HepG2 (cell line): ENCODE data around the gene SDC1. TPM values are rescaled to one million over a fixed set of nuclear protein-coding genes. Genes with fewer than 3 reads are reported as not detected.
A peak's percentile ranks its signal among the peaks of the same experiment; 100 is the strongest.

Source experiments
- ELF1 ChIP-seq: sonication (generic); formaldehyde crosslinking; IDR thresholded peaks from 2 replicates; pipeline ENCODE4 v1.4.0; 2020; ENCODE audit warnings: missing genetic modification reagents
- NFAT5 ChIP-seq: sonication (generic); formaldehyde crosslinking; IDR thresholded peaks from 2 replicates; pipeline ENCODE4 v1.4.0; 2020; ENCODE audit warnings: missing genetic modification reagents
- NRL ChIP-seq: sonication (generic); formaldehyde crosslinking; IDR thresholded peaks from 2 replicates; pipeline ENCODE4 v1.5.0; 2020; ENCODE audit warnings: missing genetic modification reagents, mild to moderate bottlenecking, moderate library complexity, borderline replicate concordance
- RBAK ChIP-seq: sonication (generic); formaldehyde crosslinking; IDR thresholded peaks from 2 replicates; pipeline ENCODE4 v1.5.1; 2020; ENCODE audit warnings: mild to moderate bottlenecking, missing genetic modification reagents
- RXRB ChIP-seq: IDR thresholded peaks from 2 replicates; pipeline ENCODE4 v1.6.1; 2016; ENCODE audit warnings: borderline replicate concordance, missing genetic modification reagents, missing compliant biosample characterization
- SOX6 ChIP-seq, 2 experiments: fragments of 450-650 bp in 1 of 2; sonication (generic) in 1 of 2; formaldehyde crosslinking in 1 of 2; IDR thresholded peaks; 2 replicates each; pipeline versions ENCODE4 v1.4.0 to v1.6.1; 2017 to 2020; ENCODE audit warnings: antibody characterized with exemption in 1 of 2, mild to moderate bottlenecking in 1 of 2, missing genetic modification reagents in 1 of 2
- TERF1 ChIP-seq: sonication (generic); formaldehyde crosslinking; IDR thresholded peaks from 2 replicates; pipeline ENCODE4 v1.8.0; 2022; ENCODE audit warnings: mild to moderate bottlenecking, missing genetic modification reagents, moderate library complexity
- ZKSCAN8 ChIP-seq: IDR thresholded peaks from 2 replicates; pipeline ENCODE4 v1.6.1; 2016; ENCODE audit warnings: borderline replicate concordance, missing genetic modification reagents, missing compliant biosample characterization
- ZNF10 ChIP-seq: sonication (generic); formaldehyde crosslinking; IDR thresholded peaks from 2 replicates; pipeline ENCODE4 v1.4.0; 2020; ENCODE audit warnings: mild to moderate bottlenecking, low read depth, missing genetic modification reagents, borderline replicate concordance
- ZNF30 ChIP-seq: sonication (generic); formaldehyde crosslinking; IDR thresholded peaks from 2 replicates; pipeline ENCODE4 v1.5.0; 2020; ENCODE audit warnings: mild to moderate bottlenecking, missing genetic modification reagents
- ZNF552 ChIP-seq: sonication (generic); formaldehyde crosslinking; IDR thresholded peaks from 2 replicates; pipeline ENCODE4 v1.9.0; 2022; ENCODE audit warnings: missing genetic modification reagents, mild to moderate bottlenecking, borderline replicate concordance
- polyA plus RNA-seq, 8 experiments: library from polyadenylated mRNA; depleted of rRNA in 3 of 8; stranded (reverse) in 7 of 8; unstranded in 1 of 8; fragments of >200 nt; fragmentation: Illumina TruSeq in 4 of 8; extraction: Trizol in 4 of 8; gene quantifications; 2 replicates each; pipeline versions ENCODE4 v1.2.1 to v1.2.3, GENCODE V29; 2011 to 2016; ENCODE audit warnings: low read depth in 4 of 8, missing spikeins in 1 of 8, mixed read lengths in 1 of 8; ENCODE audit not compliant: insufficient read depth in 1 of 8
- total RNA-seq, 5 experiments: library from RNA; depleted of rRNA; stranded (reverse); fragments of >200 nt; fragmentation: Illumina TruSeq; extraction: Trizol; gene quantifications; 2 replicates each; pipeline ENCODE4 v1.2.3, GENCODE V29; 2016; ENCODE audit warnings: low read depth in 1 of 5
- TF ChIP-seq, protein P1 (sequence below): IDR thresholded peaks from 2 replicates; pipeline ENCODE4 v1.6.1; 2016; ENCODE audit warnings: mild to moderate bottlenecking, missing biosample characterization, missing genetic modification reagents
- TF ChIP-seq, protein P2 (sequence below): sonication (generic); formaldehyde crosslinking; IDR thresholded peaks from 2 replicates; pipeline ENCODE4 v1.4.0; 2020; ENCODE audit warnings: missing genetic modification reagents

Gene SDC1
- total and polyA plus RNA-seq, 2 of the 13 experiments (the other 11 are each of a cell fraction or from before 2014, with no cell fraction given), result 108 to 119 TPM

DNA sequence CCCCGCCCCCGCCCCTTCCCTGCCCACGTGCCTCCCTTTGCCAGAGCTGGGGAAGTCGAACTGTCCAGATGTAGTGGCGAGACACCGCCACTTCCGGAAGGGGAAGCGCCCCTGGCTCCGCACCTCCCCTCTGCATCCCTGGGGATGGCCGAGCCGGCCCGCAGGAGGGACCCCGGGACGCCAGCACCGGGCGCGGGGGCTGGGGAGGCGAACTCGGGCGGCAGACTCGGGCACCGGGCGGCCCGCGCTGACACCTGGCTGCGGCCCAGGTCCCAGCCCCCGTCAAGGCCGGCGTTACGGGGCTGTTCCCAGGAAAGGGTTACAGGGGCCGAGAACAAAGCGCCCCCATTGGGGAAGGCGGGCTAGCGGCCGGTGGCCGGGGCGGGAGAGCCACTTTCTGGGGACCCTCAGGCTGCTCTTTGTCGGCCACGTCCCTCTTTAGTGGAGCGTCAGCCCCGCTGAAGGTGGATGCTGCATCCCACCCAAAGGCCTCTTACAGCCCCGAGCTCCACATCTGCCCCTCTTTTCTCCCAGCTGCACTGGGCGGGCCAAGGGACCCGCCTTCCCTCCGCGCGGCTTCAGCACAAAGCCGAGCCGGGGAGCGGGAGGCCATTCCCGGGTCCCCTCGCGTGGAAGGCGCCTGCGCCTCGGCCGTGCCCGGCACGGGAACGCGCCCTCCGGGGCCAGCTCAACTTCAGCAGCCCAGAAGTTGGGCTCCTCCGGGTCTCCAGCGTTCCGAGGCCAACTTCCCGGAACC lies 1.3 kb downstream of the SDC1 start (continued):
- TF ChIP-seq NFAT5 (no peak), ZNF552 (CRISPR knock-in tag) (no peak), RBAK (CRISPR knock-in tag) (no peak), ZNF10 (CRISPR knock-in tag) (no peak), ZNF30 (no peak), ZKSCAN8 (CRISPR knock-in tag) (no peak), RXRB (CRISPR knock-in tag) (no peak), TERF1 (no peak; the same call in 1 of the 2 replicates), NRL (CRISPR knock-in tag) (no peak), SOX6 (IDR thresholded peaks at IDR 0.05) (no peak), SOX6 (CRISPR knock-in tag; IDR thresholded peaks at IDR 0.05) (no peak), ELF1 (CRISPR knock-in tag) (peak; percentile 74)
- TF ChIP-seq, protein P1, sequence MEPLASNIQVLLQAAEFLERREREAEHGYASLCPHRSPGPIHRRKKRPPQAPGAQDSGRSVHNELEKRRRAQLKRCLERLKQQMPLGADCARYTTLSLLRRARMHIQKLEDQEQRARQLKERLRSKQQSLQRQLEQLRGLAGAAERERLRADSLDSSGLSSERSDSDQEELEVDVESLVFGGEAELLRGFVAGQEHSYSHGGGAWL (CRISPR knock-in tag), result no peak
- TF ChIP-seq, protein P2, sequence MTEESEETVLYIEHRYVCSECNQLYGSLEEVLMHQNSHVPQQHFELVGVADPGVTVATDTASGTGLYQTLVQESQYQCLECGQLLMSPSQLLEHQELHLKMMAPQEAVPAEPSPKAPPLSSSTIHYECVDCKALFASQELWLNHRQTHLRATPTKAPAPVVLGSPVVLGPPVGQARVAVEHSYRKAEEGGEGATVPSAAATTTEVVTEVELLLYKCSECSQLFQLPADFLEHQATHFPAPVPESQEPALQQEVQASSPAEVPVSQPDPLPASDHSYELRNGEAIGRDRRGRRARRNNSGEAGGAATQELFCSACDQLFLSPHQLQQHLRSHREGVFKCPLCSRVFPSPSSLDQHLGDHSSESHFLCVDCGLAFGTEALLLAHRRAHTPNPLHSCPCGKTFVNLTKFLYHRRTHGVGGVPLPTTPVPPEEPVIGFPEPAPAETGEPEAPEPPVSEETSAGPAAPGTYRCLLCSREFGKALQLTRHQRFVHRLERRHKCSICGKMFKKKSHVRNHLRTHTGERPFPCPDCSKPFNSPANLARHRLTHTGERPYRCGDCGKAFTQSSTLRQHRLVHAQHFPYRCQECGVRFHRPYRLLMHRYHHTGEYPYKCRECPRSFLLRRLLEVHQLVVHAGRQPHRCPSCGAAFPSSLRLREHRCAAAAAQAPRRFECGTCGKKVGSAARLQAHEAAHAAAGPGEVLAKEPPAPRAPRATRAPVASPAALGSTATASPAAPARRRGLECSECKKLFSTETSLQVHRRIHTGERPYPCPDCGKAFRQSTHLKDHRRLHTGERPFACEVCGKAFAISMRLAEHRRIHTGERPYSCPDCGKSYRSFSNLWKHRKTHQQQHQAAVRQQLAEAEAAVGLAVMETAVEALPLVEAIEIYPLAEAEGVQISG (CRISPR knock-in tag), result peak; percentile 40; the same call in 1 of the 2 replicates
